K562 (cell line): Measurements from ENCODE around the gene NAA11.

Experiments used
- GABPA ChIP-seq: fragments of 200-800 bp; sonication (Bioruptor generic); conservative IDR thresholded peaks from 2 replicates; pipeline ENCODE4 v1.6.1; 2016; ENCODE audit warnings: low read depth, missing genetic modification characterization, missing compliant biosample characterization
- NFRKB ChIP-seq: fragments of 450-650 bp; IDR thresholded peaks from 2 replicates; pipeline ENCODE4 v1.6.1; 2016; ENCODE audit warnings: low read depth

GRCh38 chr4:79297479-79297878, 28.4 kb downstream of the NAA11 start:
- TF ChIP-seq NFRKB (no peak), GABPA (no peak)
